Ovary (tissue), 9 donors: ENCODE data around the gene FOXK2. TPM values are rescaled to one million over a fixed set of nuclear protein-coding genes. Genes with fewer than 3 reads are reported as not detected.
"Not testable (repeated sequence)": the region's sequence is repeated elsewhere in the genome, so short reads cannot be mapped to it uniquely, and the experiment has no call there.

Experiments
- DNase-seq, 5 donors: peaks; one replicate each; pipeline ENCODE4 v3.0.0-alpha.2; 2019 to 2020
- H3K27ac ChIP-seq, 2 donors: fragments of 200-600 bp; one replicate each; pipeline versions ENCODE4 v1.5.1 to v1.8.0; 2019 to 2022
- H3K27me3 ChIP-seq: fragments of 200-600 bp; one replicate; pipeline ENCODE4 v1.8.0; 2022
- H3K36me3 ChIP-seq: fragments of 200-600 bp; sonication (generic); one replicate; pipeline ENCODE4 v1.5.1; 2019
- H3K4me1 ChIP-seq: one replicate; pipeline ENCODE4 v1.8.1; 2013; ENCODE audit warnings: mild to moderate bottlenecking, moderate library complexity; ENCODE audit not compliant: insufficient read depth
- H3K4me3 ChIP-seq: fragments of 200-600 bp; sonication (generic); one replicate; pipeline ENCODE4 v1.5.1; 2017
- H3K9me3 ChIP-seq, 2 donors: fragments of 200-600 bp in 1 of 2; sonication (generic) in 1 of 2; one replicate each; pipeline versions ENCODE4 v1.5.1 to v1.8.1; 2013 to 2019; ENCODE audit warnings: mild to moderate bottlenecking in 1 of 2, moderate library complexity in 1 of 2
- EP300 ChIP-seq: sonication (generic); formaldehyde crosslinking; IDR thresholded peaks from one replicate; pipeline ENCODE4 v1.6.1; 2017; ENCODE audit warnings: antibody characterized with exemption
- POLR2A ChIP-seq: fragments of 450-650 bp; IDR thresholded peaks from one replicate; pipeline ENCODE4 v1.6.1; 2017; ENCODE audit warnings: antibody characterized with exemption, mild to moderate bottlenecking, moderate library complexity
- WGBS, 3 donors: extraction: QIAGEN DNeasy Blood & Tissue Kit in 1 of 3; methylation state at CpG; one replicate each; pipeline versions ENCODE4 v1.1.5 to v1.1.7; 2013 to 2017; 5-methylcytosine and 5-hydroxymethylcytosine counted together
- intact Hi-C, 4 donors: fragments of 100-400 bp; cut with DNase I; formaldehyde crosslinking; loops; one replicate each; pipeline versions ENCODE4 v1.11.0 to v1.15.1; 2022 to 2023
- polyA plus RNA-seq, 2 donors: library from polyadenylated mRNA; stranded (reverse); fragments of 200-250 nt in 1 of 2; fragments of 350-450 nt in 1 of 2; fragmentation: Illumina TruSeq in 1 of 2; extraction: RNeasy Lipid Tissue Mini Kit (QIAGEN cat#74804) in 1 of 2; gene quantifications; one replicate each; pipeline ENCODE4 v1.2.3, GENCODE V29; 2013 to 2014
- total RNA-seq, 7 donors: library from RNA; depleted of rRNA in 2 of 7; stranded (reverse); fragments of >200 nt in 2 of 7; fragmentation: NEBNext Ultra II Directional in 3 of 7; extraction: Animal tissue kit (Norgen Biotek cat#: 25700) in 3 of 7; gene quantifications; one replicate each; pipeline versions ENCODE4 v1.1.0 to v1.2.4, GENCODE V29; 2016 to 2023
- TF ChIP-seq, protein P1 (sequence below), 3 donors: fragments of 450-650 bp in 2 of 3; fragments of 200-600 bp in 1 of 3; IDR thresholded peaks; one replicate each; pipeline versions ENCODE4 v1.5.1 to v1.8.0; 2016 to 2022; ENCODE audit warnings: antibody characterized with exemption in 3 of 3, mild to moderate bottlenecking in 1 of 3
- donor health status: DM: no; HTN: no; CAD: no; lungs with moderate emphysema.
- donor health status: DM: no; HTN: no; CAD: no.
- donor health status: Bipolar disorder and iron deficiency.
- donor health status: DM: yes; HTN: yes; CAD: no.
- donor health status: DM: no; HTN: no; CAD: no.
- donor health status: DM: yes; HTN: yes; CAD: no.

The FOXK2 gene
- total and polyA plus RNA-seq, 9 donors, result 19.1 to 67.6 (median 43.0) TPM

DNA sequence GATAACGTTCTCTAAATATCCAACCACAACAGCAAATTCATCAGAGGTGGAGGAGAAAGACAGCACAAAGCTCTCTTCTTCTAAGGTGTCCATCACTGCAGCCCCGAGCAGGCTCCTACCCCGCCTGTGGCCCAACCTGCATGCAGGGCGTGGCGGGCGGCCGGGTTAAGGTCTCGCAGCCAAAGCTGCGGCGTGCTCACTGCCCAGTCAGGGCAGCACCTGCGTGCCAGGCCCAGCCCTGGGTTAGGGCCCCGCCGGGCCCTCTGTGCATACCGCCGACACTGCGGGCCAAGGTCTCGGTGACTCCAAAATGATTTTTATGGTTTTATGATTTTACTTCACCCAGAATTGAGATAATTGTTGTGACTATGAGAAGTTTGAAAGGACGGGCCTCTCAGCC is 57.8 kb downstream of the FOXK2 start:
- intact Hi-C loops, result no loop called here
- TF ChIP-seq, protein P1, sequence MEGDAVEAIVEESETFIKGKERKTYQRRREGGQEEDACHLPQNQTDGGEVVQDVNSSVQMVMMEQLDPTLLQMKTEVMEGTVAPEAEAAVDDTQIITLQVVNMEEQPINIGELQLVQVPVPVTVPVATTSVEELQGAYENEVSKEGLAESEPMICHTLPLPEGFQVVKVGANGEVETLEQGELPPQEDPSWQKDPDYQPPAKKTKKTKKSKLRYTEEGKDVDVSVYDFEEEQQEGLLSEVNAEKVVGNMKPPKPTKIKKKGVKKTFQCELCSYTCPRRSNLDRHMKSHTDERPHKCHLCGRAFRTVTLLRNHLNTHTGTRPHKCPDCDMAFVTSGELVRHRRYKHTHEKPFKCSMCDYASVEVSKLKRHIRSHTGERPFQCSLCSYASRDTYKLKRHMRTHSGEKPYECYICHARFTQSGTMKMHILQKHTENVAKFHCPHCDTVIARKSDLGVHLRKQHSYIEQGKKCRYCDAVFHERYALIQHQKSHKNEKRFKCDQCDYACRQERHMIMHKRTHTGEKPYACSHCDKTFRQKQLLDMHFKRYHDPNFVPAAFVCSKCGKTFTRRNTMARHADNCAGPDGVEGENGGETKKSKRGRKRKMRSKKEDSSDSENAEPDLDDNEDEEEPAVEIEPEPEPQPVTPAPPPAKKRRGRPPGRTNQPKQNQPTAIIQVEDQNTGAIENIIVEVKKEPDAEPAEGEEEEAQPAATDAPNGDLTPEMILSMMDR (IDR thresholded peaks at IDR 0.05), result no peak
- no peak for TF ChIP-seq EP300
- no peak for TF ChIP-seq POLR2A
- no peaks in the 10 kb centered on the region for H3K36me3 ChIP-seq
- H3K4me1 ChIP-seq, result no peaks in the 10 kb centered on the region
- no peak overlapping the region for H3K4me3 ChIP-seq
- H3K27me3 ChIP-seq, result no peaks in the 10 kb centered on the region
- H3K27ac ChIP-seq, result no peak overlapping the region
- no peak for DNase-seq
- no peaks in the 10 kb centered on the region for H3K9me3 ChIP-seq
- WGBS, 3 donors, result 94 to 96% (median 96%) methylated on average over 18 of the region's 18 CpGs

DNA sequence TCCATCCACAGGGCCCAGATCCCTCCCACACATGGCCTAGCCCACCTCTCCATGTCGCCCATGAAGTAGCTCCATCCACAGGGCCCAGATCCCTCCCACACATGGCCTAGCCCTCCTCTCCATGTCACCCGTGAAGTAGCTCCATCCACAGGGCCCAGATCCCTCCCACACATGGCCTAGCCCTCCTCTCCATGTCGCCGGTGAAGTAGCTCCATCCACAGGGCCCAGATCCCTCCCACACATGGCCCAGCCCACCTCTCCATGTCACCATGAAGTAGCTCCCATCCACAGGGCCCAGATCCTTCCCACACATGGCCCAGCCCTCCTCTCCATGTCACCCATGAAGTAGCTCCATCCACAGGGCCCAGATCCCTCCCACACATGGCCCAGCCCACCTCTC is 60.4 kb downstream of the FOXK2 start:
- H3K27me3 ChIP-seq, H3K27ac ChIP-seq: not testable (repeated sequence)

DNA sequence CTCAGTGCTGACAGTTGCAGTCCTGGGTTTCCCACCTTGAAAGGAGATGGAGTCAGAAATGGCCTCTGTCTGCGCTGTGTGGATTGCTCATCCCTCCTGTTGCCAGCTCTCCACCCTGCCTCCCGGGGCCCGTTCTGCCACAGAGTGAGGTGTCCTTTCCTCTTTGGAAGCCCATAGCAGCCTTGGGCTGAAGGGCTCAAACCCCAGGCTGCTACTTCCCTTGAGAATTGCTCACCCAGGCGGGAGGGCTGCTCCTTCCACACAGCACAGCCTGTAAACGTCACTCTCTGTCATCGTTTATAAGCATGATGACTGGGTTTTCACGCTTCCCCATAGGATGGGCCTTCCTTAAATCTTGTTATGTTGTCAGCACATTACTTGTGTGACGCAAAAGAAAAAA is 62.7 kb downstream of the FOXK2 start:
- H3K27me3 ChIP-seq, result no peaks in the 10 kb centered on the region
- no peak for DNase-seq
- no peak overlapping the region for H3K27ac ChIP-seq
- no peaks in the 10 kb centered on the region for H3K36me3 ChIP-seq
- TF ChIP-seq POLR2A, result no peak
- TF ChIP-seq EP300, result no peak
- TF ChIP-seq, protein P1 (IDR thresholded peaks at IDR 0.05), result no peak
- H3K4me3 ChIP-seq, result no peak overlapping the region
- H3K4me1 ChIP-seq, result no peaks in the 10 kb centered on the region
- intact Hi-C loops, result no loop called here
- no peaks in the 10 kb centered on the region for H3K9me3 ChIP-seq
- WGBS, 3 donors, result 85 to 91% (median 88%) methylated on average over 8 of the region's 8 CpGs

More for the DNA sequence above, 60.4 kb downstream of the FOXK2 start:
- intact Hi-C loops, DNase-seq, H3K9me3 ChIP-seq, H3K36me3 ChIP-seq, H3K4me1 ChIP-seq, H3K4me3 ChIP-seq: not testable (repeated sequence)
- 71 to 85% (median 80%) methylated on average over 4 of the region's 4 CpGs for WGBS, 3 donors

DNA sequence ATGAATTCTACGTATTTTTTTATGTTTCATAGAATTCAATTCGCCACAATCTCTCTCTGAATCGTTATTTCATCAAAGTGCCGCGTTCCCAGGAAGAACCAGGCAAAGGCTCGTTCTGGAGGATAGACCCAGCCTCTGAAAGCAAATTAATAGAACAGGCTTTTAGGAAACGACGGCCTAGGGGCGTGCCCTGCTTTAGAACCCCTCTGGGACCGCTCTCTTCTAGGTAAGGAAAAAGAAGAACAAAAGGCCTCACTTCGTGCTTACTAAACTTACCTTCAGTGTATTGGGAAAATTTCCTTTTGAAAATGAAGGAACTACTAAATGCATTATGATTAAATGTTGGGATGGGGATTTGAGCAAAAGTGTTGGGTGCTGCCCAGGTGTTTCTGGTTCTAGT is 63.2 kb downstream of the FOXK2 start:
- 90 to 92% (median 91%) methylated on average over 11 of the region's 11 CpGs for WGBS, 3 donors
- intact Hi-C loops, result no loop called here
- TF ChIP-seq, protein P1 (IDR thresholded peaks at IDR 0.05), result no peak
- no peak for TF ChIP-seq POLR2A
- no peak for TF ChIP-seq EP300
- Histone ChIP-seq H3K4me3 (no peak overlapping the region), H3K4me1 (no peaks in the 10 kb centered on the region), H3K9me3 (no peaks in the 10 kb centered on the region), H3K27me3 (no peaks in the 10 kb centered on the region), H3K36me3 (no peaks in the 10 kb centered on the region), H3K27ac (no peak overlapping the region)
- no peak for DNase-seq

DNA sequence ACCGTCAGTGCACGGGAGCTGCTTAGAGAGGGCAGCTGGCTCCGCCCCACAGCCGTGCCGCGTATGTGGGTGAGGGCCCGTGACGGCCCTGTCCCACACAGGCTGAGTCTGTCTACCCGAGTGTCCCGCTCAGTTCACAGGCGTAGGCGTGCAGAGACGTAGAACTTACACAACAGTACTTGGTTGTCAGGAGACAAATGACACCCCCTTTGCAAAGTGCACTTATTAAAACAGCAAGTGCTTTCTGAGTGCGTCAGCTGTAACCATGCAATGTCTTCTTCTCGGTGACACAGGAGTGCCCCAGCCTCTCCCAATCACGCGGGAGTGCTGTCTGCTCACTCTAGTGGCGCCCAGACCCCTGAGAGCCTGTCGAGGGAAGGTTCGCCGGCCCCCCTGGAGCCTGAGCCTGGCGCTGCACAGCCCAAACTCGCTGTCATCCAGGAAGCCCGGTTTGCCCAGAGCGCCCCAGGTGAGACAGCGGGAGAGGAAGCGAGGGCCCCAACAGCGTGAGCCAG is 64.2 kb downstream of the FOXK2 start:
- no peak overlapping the region for H3K27ac ChIP-seq
- H3K4me3 ChIP-seq, result no peak overlapping the region
- H3K9me3 ChIP-seq, result no peaks in the 10 kb centered on the region
- DNase-seq, result no peak
- 91 to 93% (median 92%) methylated on average over 28 of the region's 28 CpGs for WGBS, 3 donors
- H3K27me3 ChIP-seq, result no peaks in the 10 kb centered on the region
- no peaks in the 10 kb centered on the region for H3K36me3 ChIP-seq
- intact Hi-C loops, result no loop called here
- no peaks in the 10 kb centered on the region for H3K4me1 ChIP-seq
- TF ChIP-seq EP300 (no peak), POLR2A (no peak)
- TF ChIP-seq, protein P1 (IDR thresholded peaks at IDR 0.05), result no peak

DNA sequence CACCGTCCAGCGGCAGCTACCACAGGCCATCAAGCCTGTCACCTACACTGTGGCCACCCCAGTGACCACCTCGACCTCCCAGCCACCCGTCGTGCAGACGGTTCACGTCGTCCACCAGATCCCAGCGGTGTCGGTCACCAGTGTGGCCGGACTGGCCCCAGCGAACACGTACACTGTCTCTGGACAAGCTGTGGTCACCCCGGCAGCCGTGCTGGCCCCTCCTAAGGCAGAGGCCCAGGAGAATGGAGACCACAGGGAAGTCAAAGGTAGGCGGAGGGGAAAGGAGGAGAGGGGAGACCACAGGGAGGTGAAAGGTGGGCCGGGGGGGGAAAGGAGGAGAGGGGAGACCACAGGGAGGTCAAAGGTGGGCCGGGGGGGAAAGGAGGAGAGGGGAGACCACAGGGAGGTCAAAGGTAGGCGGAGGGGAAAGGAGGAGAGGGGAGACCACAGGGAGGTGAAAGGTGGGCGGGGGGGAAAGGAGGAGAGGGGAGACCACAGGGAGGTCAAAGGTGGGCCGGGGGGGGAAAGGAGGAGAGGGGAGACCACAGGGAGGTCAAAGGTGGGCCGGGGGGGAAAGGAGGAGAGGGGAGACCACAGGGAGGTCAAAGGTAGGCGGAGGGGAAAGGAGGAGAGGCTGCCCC is 66.5 kb downstream of the FOXK2 start:
- H3K4me3 ChIP-seq, H3K9me3 ChIP-seq, H3K36me3 ChIP-seq, intact Hi-C loops, H3K27me3 ChIP-seq, H3K27ac ChIP-seq, H3K4me1 ChIP-seq: not testable (repeated sequence)
- DNase-seq, result peak; percentile 53 to 94 (median 65)
- 87 to 93% (median 91%) methylated on average over 21 to 23 of the region's 23 CpGs for WGBS, 3 donors
